ENCODE results near the gene WDR72. TPM values are rescaled to one million over a fixed set of nuclear protein-coding genes. Genes with fewer than 3 reads are reported as not detected.

WDR72 gene
- total and polyA plus RNA-seq, 2 of the 8 experiments (the other 6 are each of a cell fraction or from before 2014, with no cell fraction given), result 1.2 to 1.9 TPM

DNA sequence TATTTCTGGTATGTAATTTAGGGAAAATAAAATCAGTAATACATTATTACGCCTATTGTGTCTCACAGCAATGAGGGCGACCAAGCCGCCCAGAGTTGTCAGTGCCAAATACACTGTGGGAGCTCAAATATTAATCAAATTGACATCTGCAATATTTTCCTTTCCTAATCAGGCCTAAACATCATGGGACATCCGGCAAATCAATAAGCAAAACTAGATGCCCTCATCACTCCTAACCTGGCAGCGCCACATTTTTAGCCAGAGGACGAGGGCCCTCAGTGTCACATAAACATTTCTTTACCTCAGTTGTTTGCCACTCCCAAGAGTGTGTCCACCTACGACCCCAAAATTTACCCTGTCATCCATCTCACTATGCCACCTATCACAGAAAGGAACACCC lies 64.1 kb downstream of the WDR72 start (continued):
- TF ChIP-seq PHF8 (conservative IDR thresholded peaks at IDR 0.05; ENCODE audit: low read depth, low read length) (no peak), TBP (IDR thresholded peaks at IDR 0.05; ENCODE audit: low read depth, low read length) (no peak)
